HepG2 (cell line): Measurements from ENCODE around the gene PRRT1. TPM values are rescaled to one million over a fixed set of nuclear protein-coding genes. Genes with fewer than 3 reads are reported as not detected.
A peak's percentile ranks its signal among the peaks of the same experiment; 100 is the strongest.

Source experiments
- ATRX ChIP-seq: sonication (generic); formaldehyde crosslinking; IDR thresholded peaks from 2 replicates; pipeline ENCODE4 v1.4.0; 2020; ENCODE audit warnings: missing genetic modification reagents, borderline replicate concordance
- ELF4 ChIP-seq: sonication (generic); formaldehyde crosslinking; IDR thresholded peaks from 2 replicates; pipeline ENCODE4 v1.5.0; 2020; ENCODE audit warnings: missing genetic modification reagents, mild to moderate bottlenecking, moderate library complexity, borderline replicate concordance
- GATAD1 ChIP-seq: IDR thresholded peaks from 2 replicates; pipeline ENCODE4 v1.6.1; 2016; ENCODE audit warnings: missing genetic modification reagents, missing compliant biosample characterization
- HIVEP1 ChIP-seq: sonication (generic); formaldehyde crosslinking; IDR thresholded peaks from 2 replicates; pipeline ENCODE4 v1.4.0; 2020; ENCODE audit warnings: mild to moderate bottlenecking, missing genetic modification reagents
- KAT7 ChIP-seq: IDR thresholded peaks from 2 replicates; pipeline ENCODE4 v1.6.1; 2018; ENCODE audit warnings: borderline replicate concordance, missing compliant biosample characterization
- KDM3A ChIP-seq: IDR thresholded peaks from 2 replicates; pipeline ENCODE4 v1.6.1; 2018; ENCODE audit warnings: low read depth, missing compliant biosample characterization
- KDM4B ChIP-seq: sonication (generic); formaldehyde crosslinking; IDR thresholded peaks from 2 replicates; pipeline ENCODE4 v1.4.0; 2020; ENCODE audit warnings: missing genetic modification reagents
- KDM5A ChIP-seq: fragments of 200-600 bp; sonication (generic); IDR thresholded peaks from 2 replicates; pipeline ENCODE4 v1.7.0; 2018; ENCODE audit warnings: antibody characterized with exemption, mild to moderate bottlenecking, low read length, borderline replicate concordance
- MTA1 ChIP-seq: sonication (generic); formaldehyde crosslinking; IDR thresholded peaks from 2 replicates; pipeline ENCODE4 v1.4.0; 2020; ENCODE audit warnings: missing genetic modification reagents, mild to moderate bottlenecking, borderline replicate concordance
- MTA3 ChIP-seq: sonication (generic); formaldehyde crosslinking; IDR thresholded peaks from 2 replicates; pipeline ENCODE4 v1.4.0; 2020; ENCODE audit warnings: missing genetic modification reagents
- NCOA2 ChIP-seq: sonication (generic); formaldehyde crosslinking; IDR thresholded peaks from 2 replicates; pipeline ENCODE4 v1.8.0; 2022; ENCODE audit warnings: inconsistent platforms
- NCOA5 ChIP-seq: sonication (generic); formaldehyde crosslinking; IDR thresholded peaks from 2 replicates; pipeline ENCODE4 v1.4.0; 2020; ENCODE audit warnings: missing genetic modification reagents
- NFIC ChIP-seq: IDR thresholded peaks from 2 replicates; pipeline ENCODE4 v1.6.1; 2012; ENCODE audit warnings: mild to moderate bottlenecking, low read length, inconsistent platforms
- PHF5A ChIP-seq: IDR thresholded peaks from one replicate; pipeline ENCODE4 v1.6.1; 2018; ENCODE audit warnings: low read depth, missing genetic modification reagents; ENCODE audit not compliant: unreplicated experiment
- SALL2 ChIP-seq: sonication (generic); formaldehyde crosslinking; IDR thresholded peaks from 2 replicates; pipeline ENCODE4 v1.8.1; 2023; ENCODE audit warnings: mild to moderate bottlenecking, missing genetic modification reagents, inconsistent platforms
- TBX2 ChIP-seq: sonication (generic); formaldehyde crosslinking; IDR thresholded peaks from 2 replicates; pipeline ENCODE4 v1.5.0; 2020; ENCODE audit warnings: missing genetic modification reagents, mild to moderate bottlenecking, borderline replicate concordance
- TSC22D2 ChIP-seq: sonication (generic); formaldehyde crosslinking; IDR thresholded peaks from 2 replicates; pipeline ENCODE4 v1.5.1; 2020; ENCODE audit warnings: missing genetic modification reagents, mild to moderate bottlenecking, borderline replicate concordance
- ZBTB25 ChIP-seq: IDR thresholded peaks from 2 replicates; pipeline ENCODE4 v1.6.1; 2018; ENCODE audit warnings: missing genetic modification reagents
- ZBTB7A ChIP-seq: sonication (generic); formaldehyde crosslinking; IDR thresholded peaks from 2 replicates; pipeline ENCODE4 v1.8.0; 2022; ENCODE audit warnings: mild to moderate bottlenecking, missing genetic modification reagents
- ZEB1 ChIP-seq: IDR thresholded peaks from 2 replicates; pipeline ENCODE4 v1.6.1; 2012; ENCODE audit warnings: mild to moderate bottlenecking, low read depth, inconsistent platforms; ENCODE audit not compliant: insufficient replicate concordance
- ZFY ChIP-seq: sonication (generic); formaldehyde crosslinking; IDR thresholded peaks from 2 replicates; pipeline ENCODE4 v1.4.0; 2020; ENCODE audit warnings: missing genetic modification reagents
- ZNF260 ChIP-seq: sonication (generic); formaldehyde crosslinking; IDR thresholded peaks from 2 replicates; pipeline ENCODE4 v1.4.0; 2020; ENCODE audit warnings: missing genetic modification reagents, low read depth, mild to moderate bottlenecking, borderline replicate concordance
- ZNF607 ChIP-seq: sonication (generic); formaldehyde crosslinking; IDR thresholded peaks from 2 replicates; pipeline ENCODE4 v1.5.1; 2020; ENCODE audit warnings: missing genetic modification reagents, mild to moderate bottlenecking, borderline replicate concordance
- polyA plus RNA-seq, 8 experiments: library from polyadenylated mRNA; depleted of rRNA in 3 of 8; stranded (reverse) in 7 of 8; unstranded in 1 of 8; fragments of >200 nt; fragmentation: Illumina TruSeq in 4 of 8; extraction: Trizol in 4 of 8; gene quantifications; 2 replicates each; pipeline versions ENCODE4 v1.2.1 to v1.2.3, GENCODE V29; 2011 to 2016; ENCODE audit warnings: low read depth in 4 of 8, missing spikeins in 1 of 8, mixed read lengths in 1 of 8; ENCODE audit not compliant: insufficient read depth in 1 of 8
- total RNA-seq, 5 experiments: library from RNA; depleted of rRNA; stranded (reverse); fragments of >200 nt; fragmentation: Illumina TruSeq; extraction: Trizol; gene quantifications; 2 replicates each; pipeline ENCODE4 v1.2.3, GENCODE V29; 2016; ENCODE audit warnings: low read depth in 1 of 5
- TF ChIP-seq, protein P1 (sequence below): sonication (generic); formaldehyde crosslinking; IDR thresholded peaks from 2 replicates; pipeline ENCODE4 v1.4.0; 2020; ENCODE audit warnings: mild to moderate bottlenecking, missing genetic modification reagents
- TF ChIP-seq, protein P2 (sequence below): sonication (generic); formaldehyde crosslinking; IDR thresholded peaks from 2 replicates; pipeline ENCODE4 v1.4.0; 2020; ENCODE audit warnings: missing genetic modification reagents, low read depth, mild to moderate bottlenecking, borderline replicate concordance

PRRT1 gene
- total and polyA plus RNA-seq, 2 of the 13 experiments (the other 11 are each of a cell fraction or from before 2014, with no cell fraction given), result 0.64 to 1.4 TPM

DNA sequence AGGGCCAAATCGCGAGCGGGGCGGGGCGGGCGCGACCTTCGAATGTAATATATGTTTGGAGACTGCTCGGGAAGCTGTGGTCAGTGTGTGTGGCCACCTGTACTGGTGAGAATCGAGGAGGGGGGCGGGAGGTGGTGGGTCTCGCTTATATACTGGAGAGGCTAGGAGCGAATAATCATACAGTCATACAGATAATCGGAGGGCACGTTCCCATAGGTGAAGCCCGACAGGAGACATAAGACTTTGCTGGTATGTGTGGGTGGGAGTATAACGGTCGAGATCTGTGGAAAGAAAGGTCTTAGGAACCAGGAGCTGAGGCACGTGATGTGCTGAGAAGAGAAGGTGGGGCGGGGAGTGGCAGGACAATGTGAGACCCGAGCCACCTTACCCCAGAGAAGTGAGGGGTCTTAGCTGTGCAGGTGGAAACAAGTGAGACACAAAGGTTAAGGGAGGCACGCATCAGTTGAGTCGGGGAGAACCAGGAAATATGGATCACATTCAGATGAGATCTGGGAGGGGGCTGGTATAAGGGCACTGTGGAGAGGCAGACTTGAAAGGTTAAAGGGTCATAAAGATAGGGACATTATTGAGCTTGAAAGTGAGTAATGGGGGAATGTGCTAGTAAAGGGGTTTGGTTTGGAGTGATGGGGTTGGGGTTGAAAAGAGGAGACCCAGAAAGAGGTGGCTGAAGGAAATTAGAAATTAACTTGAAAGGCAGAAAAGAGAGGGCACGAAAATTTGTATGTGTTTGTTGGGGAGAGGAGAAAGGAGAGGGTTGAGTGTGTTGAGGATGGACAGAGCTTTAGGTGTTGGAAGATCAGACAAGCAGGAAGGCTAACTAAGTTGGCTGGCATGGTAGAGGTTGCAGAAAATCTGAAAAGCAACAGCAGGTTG is 27.1 kb upstream of the PRRT1 start (continued):
- TF ChIP-seq ZEB1 (no peak), NFIC (no peak), TBX2 (CRISPR knock-in tag) (no peak), NCOA2 (CRISPR knock-in tag) (peak; percentile 20; the same call in 1 of the 2 replicates), ZNF607 (CRISPR knock-in tag) (0 out of 2 replicates have a peak, but pooled peaks have one; percentile 9), ELF4 (CRISPR knock-in tag) (no peak), MTA1 (CRISPR knock-in tag) (no peak), NCOA5 (no peak), KDM4B (0 out of 2 replicates have a peak, but pooled peaks have one; percentile 32), ZBTB7A (CRISPR knock-in tag) (no peak), PHF5A (CRISPR knock-in tag) (no peak), MTA3 (no peak), GATAD1 (CRISPR knock-in tag) (peak; percentile 6; the same call in 1 of the 2 replicates), SALL2 (CRISPR knock-in tag) (peak; percentile 49; the same call in 1 of the 2 replicates), ZBTB25 (no peak), KDM3A (CRISPR knock-in tag) (no peak), ATRX (no peak), ZNF260 (CRISPR knock-in tag) (no peak), KAT7 (peak; percentile 48; the same call in 1 of the 2 replicates), TSC22D2 (0 out of 2 replicates have a peak, but pooled peaks have one; percentile 33), HIVEP1 (peak; percentile 65; the same call in 1 of the 2 replicates), KDM5A (peak; percentile 84), ZFY (CRISPR knock-in tag) (peak; percentile 41; the same call in 1 of the 2 replicates)
- TF ChIP-seq, protein P1, sequence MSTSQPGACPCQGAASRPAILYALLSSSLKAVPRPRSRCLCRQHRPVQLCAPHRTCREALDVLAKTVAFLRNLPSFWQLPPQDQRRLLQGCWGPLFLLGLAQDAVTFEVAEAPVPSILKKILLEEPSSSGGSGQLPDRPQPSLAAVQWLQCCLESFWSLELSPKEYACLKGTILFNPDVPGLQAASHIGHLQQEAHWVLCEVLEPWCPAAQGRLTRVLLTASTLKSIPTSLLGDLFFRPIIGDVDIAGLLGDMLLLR, result peak; percentile 13; the same call in 1 of the 2 replicates
- TF ChIP-seq, protein P2, sequence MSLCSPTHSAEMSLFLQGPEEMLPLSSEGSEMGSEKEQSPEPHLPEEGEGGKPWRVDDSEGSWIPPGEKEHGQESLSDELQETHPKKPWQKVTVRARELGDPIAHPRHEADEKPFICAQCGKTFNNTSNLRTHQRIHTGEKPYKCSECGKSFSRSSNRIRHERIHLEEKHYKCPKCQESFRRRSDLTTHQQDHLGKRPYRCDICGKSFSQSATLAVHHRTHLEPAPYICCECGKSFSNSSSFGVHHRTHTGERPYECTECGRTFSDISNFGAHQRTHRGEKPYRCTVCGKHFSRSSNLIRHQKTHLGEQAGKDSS (CRISPR knock-in tag), result 0 out of 2 replicates have a peak, but pooled peaks have one; percentile 20
